Neuron (in vitro differentiated cells): Measurements from ENCODE around the gene CHST11.

Experiments
- H2AFZ ChIP-seq: one replicate; pipeline ENCODE4 v1.6.1; 2013; ENCODE audit warnings: low read depth, mild to moderate bottlenecking, inconsistent platforms, low read length, moderate library complexity
- H3K27me3 ChIP-seq: one replicate; pipeline ENCODE4 v1.6.1; 2013; ENCODE audit warnings: low read length; ENCODE audit not compliant: insufficient read depth
- H3K36me3 ChIP-seq: one replicate; pipeline ENCODE4 v1.6.1; 2013; ENCODE audit warnings: low read length; ENCODE audit not compliant: insufficient read depth
- H3K4me1 ChIP-seq: one replicate; pipeline ENCODE4 v1.6.1; 2013; ENCODE audit warnings: low read length; ENCODE audit not compliant: insufficient read depth
- H3K4me3 ChIP-seq: 2 replicates; pipeline ENCODE4 v1.5.1; 2013; ENCODE audit warnings: mild to moderate bottlenecking, low read length, moderate library complexity
- H3K9me3 ChIP-seq: one replicate; pipeline ENCODE4 v1.6.1; 2013; ENCODE audit warnings: low read length

CHST11 gene

DNA sequence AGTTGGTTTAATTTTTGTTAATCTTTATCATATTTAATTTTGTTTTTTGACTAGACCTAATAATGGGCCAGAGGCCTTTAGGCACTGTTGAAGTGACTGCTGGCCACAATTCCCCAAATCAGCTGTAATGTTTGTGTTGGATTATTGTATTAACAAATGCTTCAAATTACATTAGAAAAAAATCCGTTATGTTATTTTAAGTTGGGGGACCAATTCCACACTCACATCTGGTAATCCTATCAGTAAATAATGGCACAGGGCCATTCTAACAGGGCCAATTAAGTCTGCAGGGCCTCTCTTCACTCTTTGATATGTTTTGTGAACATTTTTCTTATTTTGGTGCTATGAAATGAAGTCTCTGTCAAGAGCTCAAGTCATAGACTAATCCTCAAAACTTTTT is 39.6 kb downstream of the CHST11 start:
- no peaks in the 10 kb centered on the region for H3K36me3 ChIP-seq
- H3K27me3 ChIP-seq = no peaks in the 10 kb centered on the region
- no peak overlapping the region for H2AFZ ChIP-seq
- no peaks in the 10 kb centered on the region for H3K9me3 ChIP-seq
- H3K4me3 ChIP-seq = no peak overlapping the region
- H3K4me1 ChIP-seq = peaks cover 6% of the 10 kb centered on the region

- Histone ChIP-seq H3K4me1 (peaks cover 6% of the 10 kb centered on the region), H3K4me3 (no peak overlapping the region), H2AFZ (no peak overlapping the region), H3K9me3 (no peaks in the 10 kb centered on the region), H3K36me3 (no peaks in the 10 kb centered on the region), H3K27me3 (no peaks in the 10 kb centered on the region)
Measured at GRCh38 chr12:104498211-104498801, 41.6 kb downstream of the CHST11 start.

GRCh38 chr12:104499668-104500332 is 43.1 kb downstream of the CHST11 start:
- no peak overlapping the region for H3K4me3 ChIP-seq
- no peak overlapping the region for H2AFZ ChIP-seq
- no peaks in the 10 kb centered on the region for H3K9me3 ChIP-seq
- no peaks in the 10 kb centered on the region for H3K27me3 ChIP-seq
- no peaks in the 10 kb centered on the region for H3K36me3 ChIP-seq
- no peaks in the 10 kb centered on the region for H3K4me1 ChIP-seq

GRCh38 chr12:104501115-104501514 is 44.4 kb downstream of the CHST11 start:
- Histone ChIP-seq H3K4me1 (no peaks in the 10 kb centered on the region), H2AFZ (no peak overlapping the region), H3K4me3 (no peak overlapping the region), H3K9me3 (no peaks in the 10 kb centered on the region), H3K36me3 (no peaks in the 10 kb centered on the region), H3K27me3 (no peaks in the 10 kb centered on the region)

DNA sequence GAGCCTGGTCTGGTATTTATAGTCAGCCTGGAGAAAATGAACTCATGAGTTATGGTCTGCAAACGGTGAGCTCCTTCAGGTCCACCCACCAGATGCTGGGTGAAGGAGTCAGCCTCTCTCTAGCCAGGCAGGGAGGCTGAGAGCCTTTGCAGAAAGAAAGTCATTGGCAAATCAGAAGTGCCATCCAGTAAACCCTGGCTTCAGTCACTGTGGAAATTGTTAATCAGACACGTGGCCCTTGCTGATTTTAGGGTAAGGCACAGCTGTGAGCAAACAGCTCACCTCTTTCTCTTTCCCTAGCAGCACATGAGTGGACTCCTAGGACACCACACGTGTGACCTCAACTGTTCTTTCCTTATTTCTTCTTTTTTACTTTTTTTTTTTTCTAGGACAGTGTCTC is 44.9 kb downstream of the CHST11 start:
- no peak overlapping the region for H3K4me3 ChIP-seq

DNA sequence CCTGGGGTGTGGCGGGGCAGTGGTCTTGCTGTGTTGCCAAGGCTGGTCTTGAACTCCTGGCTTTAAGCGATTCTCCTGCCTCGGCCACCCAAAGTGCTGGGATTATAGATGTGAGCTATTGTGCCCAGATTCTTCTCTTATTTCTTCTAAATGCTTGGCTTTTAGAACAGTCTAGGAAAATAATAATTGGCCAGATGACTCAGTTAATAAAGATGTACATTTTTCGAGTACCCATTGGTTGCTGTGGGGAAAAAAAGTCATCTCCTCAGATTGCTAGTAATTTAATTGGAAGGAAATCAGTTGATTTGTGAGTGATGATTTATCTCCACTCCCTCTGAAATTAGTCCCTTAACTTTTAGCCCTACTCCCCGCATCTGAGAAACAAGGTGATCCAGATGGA is 45.5 kb downstream of the CHST11 start:
- Histone ChIP-seq H3K4me1 (no peaks in the 10 kb centered on the region), H3K36me3 (no peaks in the 10 kb centered on the region), H3K9me3 (no peaks in the 10 kb centered on the region), H2AFZ (no peak overlapping the region), H3K27me3 (no peaks in the 10 kb centered on the region), H3K4me3 (no peak overlapping the region)

More for the DNA sequence above, 44.9 kb downstream of the CHST11 start:
- Histone ChIP-seq H3K4me1 (no peaks in the 10 kb centered on the region), H3K9me3 (no peaks in the 10 kb centered on the region), H3K27me3 (no peaks in the 10 kb centered on the region), H2AFZ (no peak overlapping the region), H3K36me3 (no peaks in the 10 kb centered on the region)

DNA sequence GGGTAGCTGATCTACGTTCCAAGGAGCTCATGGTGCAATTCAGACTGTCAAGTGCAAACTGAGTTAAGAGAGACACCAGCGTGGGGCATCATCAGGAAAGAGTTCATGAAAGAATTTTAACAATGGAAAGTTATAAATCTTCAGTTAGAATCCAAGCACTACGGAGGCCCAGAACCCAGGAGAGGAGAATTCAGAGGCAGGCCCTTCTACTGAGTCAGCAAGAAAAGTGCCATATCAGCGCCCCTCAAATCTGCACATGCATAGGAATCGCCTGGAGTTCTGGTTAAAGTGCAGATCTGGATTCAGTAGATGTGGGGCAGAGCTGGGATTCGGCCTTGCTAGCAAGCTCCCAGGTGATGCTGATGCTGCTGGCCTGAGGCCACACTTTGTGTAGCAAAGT is 45.9 kb downstream of the CHST11 start:
- no peak overlapping the region for H2AFZ ChIP-seq
- H3K27me3 ChIP-seq = no peaks in the 10 kb centered on the region
- no peak overlapping the region for H3K4me3 ChIP-seq
- H3K4me1 ChIP-seq = no peaks in the 10 kb centered on the region
- no peaks in the 10 kb centered on the region for H3K36me3 ChIP-seq
- no peaks in the 10 kb centered on the region for H3K9me3 ChIP-seq

- Histone ChIP-seq H3K9me3 (no peaks in the 10 kb centered on the region), H3K4me3 (no peak overlapping the region), H3K27me3 (no peaks in the 10 kb centered on the region), H3K4me1 (no peaks in the 10 kb centered on the region), H2AFZ (no peak overlapping the region), H3K36me3 (no peaks in the 10 kb centered on the region)
Measured at GRCh38 chr12:104503191-104503590, 46.4 kb downstream of the CHST11 start.

GRCh38 chr12:104504146-104504545 is 47.4 kb downstream of the CHST11 start:
- no peak overlapping the region for H2AFZ ChIP-seq
- H3K27me3 ChIP-seq = no peaks in the 10 kb centered on the region
- H3K4me3 ChIP-seq = no peak overlapping the region
- H3K36me3 ChIP-seq = no peaks in the 10 kb centered on the region
- H3K9me3 ChIP-seq = peaks cover 2% of the 10 kb centered on the region
- H3K4me1 ChIP-seq = no peaks in the 10 kb centered on the region

- H2AFZ ChIP-seq = no peak overlapping the region
- H3K4me1 ChIP-seq = no peaks in the 10 kb centered on the region
- no peaks in the 10 kb centered on the region for H3K36me3 ChIP-seq
- H3K27me3 ChIP-seq = no peaks in the 10 kb centered on the region
- H3K4me3 ChIP-seq = no peak overlapping the region
- peaks cover 2% of the 10 kb centered on the region for H3K9me3 ChIP-seq
Measured at GRCh38 chr12:104505095-104505818, 48.5 kb downstream of the CHST11 start.

DNA sequence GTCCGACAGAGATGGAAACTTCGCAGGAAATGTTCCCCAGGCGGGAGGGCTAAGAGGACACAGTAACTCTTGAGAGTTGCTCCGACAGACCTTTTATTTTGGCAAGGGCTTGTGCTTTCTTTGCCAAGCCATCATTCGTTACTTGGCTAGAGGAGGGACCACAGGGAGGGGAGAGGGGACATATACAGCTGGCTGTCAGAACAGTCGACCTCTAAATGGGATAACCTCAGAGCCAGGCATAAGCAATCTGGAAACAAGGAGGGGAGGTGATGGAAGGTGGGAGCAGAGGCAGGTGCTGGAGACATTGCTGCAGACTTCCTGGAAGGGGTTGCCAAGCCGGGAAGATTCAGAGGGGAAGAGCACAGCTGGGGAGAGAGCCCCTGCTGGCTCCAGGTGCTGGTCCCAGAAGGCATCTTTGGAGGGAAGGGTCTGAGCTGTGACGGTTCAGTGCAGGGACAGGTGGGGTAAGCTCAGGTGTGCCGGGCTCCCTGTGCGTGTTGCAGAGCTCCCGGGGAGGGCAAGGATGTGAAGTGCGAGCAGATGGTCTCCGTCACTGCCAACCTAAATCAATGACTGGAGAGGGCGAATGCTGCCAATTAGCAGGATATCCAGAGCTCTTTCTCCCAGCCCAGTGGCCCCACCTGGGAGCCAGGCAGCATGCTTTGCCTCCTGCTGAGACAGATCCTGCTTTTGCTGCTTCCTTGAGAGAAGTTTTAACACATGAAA is 50.1 kb downstream of the CHST11 start:
- H3K27me3 ChIP-seq = no peaks in the 10 kb centered on the region
- H3K9me3 ChIP-seq = peaks cover 2% of the 10 kb centered on the region
- no peak overlapping the region for H3K4me3 ChIP-seq
- no peaks in the 10 kb centered on the region for H3K4me1 ChIP-seq
- H2AFZ ChIP-seq = no peak overlapping the region
- H3K36me3 ChIP-seq = no peaks in the 10 kb centered on the region

- Histone ChIP-seq H3K27me3 (no peaks in the 10 kb centered on the region), H3K4me3 (no peak overlapping the region), H3K36me3 (no peaks in the 10 kb centered on the region), H3K9me3 (peaks cover 2% of the 10 kb centered on the region), H3K4me1 (no peaks in the 10 kb centered on the region), H2AFZ (no peak overlapping the region)
Measured at GRCh38 chr12:104507672-104508071, 50.9 kb downstream of the CHST11 start.
